Heart right ventricle (tissue), 16 donors: ENCODE data around the gene IL19. TPM values are rescaled to one million over a fixed set of nuclear protein-coding genes. Genes with fewer than 3 reads are reported as not detected.

Experiments used
- ATAC-seq, 8 donors: fragments of 200-7000 bp; cut with Tn5 transposase; one replicate each; pipeline ENCODE4 v1.9.1; 2020; ENCODE audit warnings: mild to moderate bottlenecking in 8 of 8, moderate library complexity in 8 of 8, moderate number of reproducible peaks in 1 of 8
- DNase-seq, 2 donors: peaks; one replicate each; pipeline ENCODE4 v3.0.0-alpha.2; 2020
- H3K27ac ChIP-seq, 10 donors: fragments of 200-600 bp; sonication (generic) in 2 of 10; one replicate each; pipeline versions ENCODE4 v1.5.0 to v1.8.0; 2020 to 2022; ENCODE audit warnings: mild to moderate bottlenecking in 3 of 10
- H3K27me3 ChIP-seq, 7 donors: fragments of 200-600 bp; one replicate each; pipeline ENCODE4 v1.8.0; 2021 to 2022; ENCODE audit warnings: mild to moderate bottlenecking in 2 of 7
- H3K36me3 ChIP-seq, 9 donors: fragments of 200-600 bp; sonication (generic) in 1 of 9; one replicate each; pipeline versions ENCODE4 v1.5.0 to v1.8.0; 2020 to 2022; ENCODE audit warnings: mild to moderate bottlenecking in 2 of 9
- H3K4me1 ChIP-seq, 9 donors: fragments of 200-600 bp; sonication (generic) in 1 of 9; one replicate each; pipeline versions ENCODE4 v1.5.0 to v1.8.0; 2020 to 2022; ENCODE audit warnings: mild to moderate bottlenecking in 4 of 9
- H3K4me3 ChIP-seq, 10 donors: fragments of 200-600 bp; sonication (generic) in 2 of 10; one replicate each; pipeline versions ENCODE4 v1.5.0 to v1.8.0; 2020 to 2022; ENCODE audit warnings: mild to moderate bottlenecking in 7 of 10, moderate library complexity in 2 of 10
- H3K9me3 ChIP-seq, 11 donors: fragments of 200-600 bp in 10 of 11; sonication (generic) in 2 of 11; one replicate each; pipeline versions ENCODE4 v1.5.0 to v1.8.0; 2013 to 2022; ENCODE audit warnings: mild to moderate bottlenecking in 2 of 11, control low read depth in 1 of 11, moderate library complexity in 1 of 11
- WGBS, 2 donors: extraction: QIAGEN DNeasy Blood & Tissue Kit; methylation state at CpG; one replicate each; pipeline ENCODE4 v1.1.7; 2013; ENCODE audit warnings: inconsistent platforms in 1 of 2; 5-methylcytosine and 5-hydroxymethylcytosine counted together
- intact Hi-C, 10 donors: fragments of 100-400 bp; cut with DNase I; formaldehyde crosslinking; loops; one replicate each; pipeline versions ENCODE4 v1.11.1 to v1.14.2; 2022
- polyA plus RNA-seq, 2 donors: library from polyadenylated mRNA; stranded (reverse); fragments of 200-250 nt; gene quantifications; one replicate each; pipeline ENCODE4 v1.2.3, GENCODE V29; 2013
- total RNA-seq, 10 donors: library from RNA; stranded (reverse); fragmentation: NEBNext Ultra II Directional in 3 of 10; extraction: Animal tissue kit (Norgen Biotek cat#: 25700) in 3 of 10; gene quantifications; one replicate each; pipeline versions ENCODE4 v1.2.1 to v1.2.4, GENCODE V29; 2021 to 2023
- TF ChIP-seq, protein P1 (sequence below), 9 donors: fragments of 200-600 bp; sonication (generic) in 2 of 9; IDR thresholded peaks; one replicate each; pipeline versions ENCODE4 v1.5.0 to v1.8.0; 2021 to 2022; ENCODE audit warnings: antibody characterized with exemption in 9 of 9, mild to moderate bottlenecking in 5 of 9, moderate library complexity in 1 of 9
- donor health status: Arrhythmogenic right ventricular cardiomyopathy.
- donor health status: ischemic (EF 13 %, LVEDD 7.1; RV severe dilation, severe dysfunction).
- donor health status: healthy with polysubstance abuse.
- donor health status: DM: no; HTN: yes; CAD: no.
- donor health status: DM: no; HTN: no; CAD: no.
- donor health status: ischemic (EF 25% LVEDD 6.9; RV normal size, moderate dysfunction).
- donor health status: ischemic (EF 25% LVEDD 5.7; RV mildly dilated, moderate dysfunction).
- donor health status: healthy.
- donor health status: DM: yes; HTN: yes; CAD: no.
- donor health status: Ischemic cardiomyopathy.
- donor health status: ischemic (EF 35%, LVEDD 5.7; RV mildly dilated, moderate dysfunction).
- donor health status: nonischemic (EF 11% LVEDD 7.7; RV severe dilation, severe dysfunction).
- donor health status: DM: yes; HTN: yes; CAD: no.
- donor health status: PGD.
- donor health status: ischemic (EF 29% LVEDD 5.4; RV normal size, mild dysfunction).
- donor health status: nonischemic (EF 23%, LVEDD 6.1; RV moderate dilation, normal function).

The IL19 gene
- total and polyA plus RNA-seq, 12 donors: not detected

DNA sequence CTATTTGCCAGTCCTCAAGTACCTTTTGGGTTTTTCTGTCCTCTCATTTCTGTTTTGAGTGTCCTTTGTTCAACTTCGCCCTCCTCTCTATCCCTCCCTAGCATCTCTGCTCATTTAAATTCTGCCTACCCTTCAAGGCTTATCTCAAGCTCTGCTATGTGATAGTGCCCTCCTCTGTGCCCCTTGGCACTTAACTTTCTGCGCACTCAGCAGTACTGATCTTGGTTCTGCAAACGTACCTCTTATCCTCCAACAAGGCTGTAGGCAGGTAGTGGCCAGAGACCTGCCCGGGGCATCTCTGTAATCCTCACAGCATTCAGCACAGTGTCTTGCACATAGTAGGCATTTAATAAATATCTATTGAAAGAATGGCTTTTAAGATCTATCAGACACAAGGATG lies 89.6 kb downstream of the IL19 start:
- H3K36me3 ChIP-seq: no peaks in the 10 kb centered on the region
- 90 to 91% methylated on average over 4 of the region's 4 CpGs for WGBS, 2 donors

GRCh38 chr1:206863266-206863665 lies 92.7 kb downstream of the IL19 start:
- DNase-seq (no peak), ATAC-seq (no peak)
- Histone ChIP-seq H3K9me3 (no peaks in the 10 kb centered on the region), H3K27ac (no peak overlapping the region), H3K4me1 (peaks cover 0 to 18% (median 0%) of the 10 kb centered on the region in 9 donors), H3K27me3 (peaks cover 0 to 24% (median 4%) of the 10 kb centered on the region in 7 donors), H3K4me3 (no peak overlapping the region), H3K36me3 (no peaks in the 10 kb centered on the region)
- intact Hi-C loops: loop anchor here in 1 of 10 donors (10.0 kb wide), 1 partner anchor 58 kb away; no protein-coding TSS in a partner anchor
- 72 to 85% methylated on average over 1 of the region's 1 CpG for WGBS, 2 donors
- TF ChIP-seq, protein P1, sequence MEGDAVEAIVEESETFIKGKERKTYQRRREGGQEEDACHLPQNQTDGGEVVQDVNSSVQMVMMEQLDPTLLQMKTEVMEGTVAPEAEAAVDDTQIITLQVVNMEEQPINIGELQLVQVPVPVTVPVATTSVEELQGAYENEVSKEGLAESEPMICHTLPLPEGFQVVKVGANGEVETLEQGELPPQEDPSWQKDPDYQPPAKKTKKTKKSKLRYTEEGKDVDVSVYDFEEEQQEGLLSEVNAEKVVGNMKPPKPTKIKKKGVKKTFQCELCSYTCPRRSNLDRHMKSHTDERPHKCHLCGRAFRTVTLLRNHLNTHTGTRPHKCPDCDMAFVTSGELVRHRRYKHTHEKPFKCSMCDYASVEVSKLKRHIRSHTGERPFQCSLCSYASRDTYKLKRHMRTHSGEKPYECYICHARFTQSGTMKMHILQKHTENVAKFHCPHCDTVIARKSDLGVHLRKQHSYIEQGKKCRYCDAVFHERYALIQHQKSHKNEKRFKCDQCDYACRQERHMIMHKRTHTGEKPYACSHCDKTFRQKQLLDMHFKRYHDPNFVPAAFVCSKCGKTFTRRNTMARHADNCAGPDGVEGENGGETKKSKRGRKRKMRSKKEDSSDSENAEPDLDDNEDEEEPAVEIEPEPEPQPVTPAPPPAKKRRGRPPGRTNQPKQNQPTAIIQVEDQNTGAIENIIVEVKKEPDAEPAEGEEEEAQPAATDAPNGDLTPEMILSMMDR (IDR thresholded peaks at IDR 0.05): no peak

More for the DNA sequence above, 89.6 kb downstream of the IL19 start:
- no peaks in the 10 kb centered on the region for H3K9me3 ChIP-seq
- peaks cover 0 to 16% (median 0%) of the 10 kb centered on the region in 9 donors for H3K4me1 ChIP-seq
- TF ChIP-seq, protein P1 (IDR thresholded peaks at IDR 0.05): no peak
- intact Hi-C loops: loop anchor here in 2 of 10 donors (2.0 to 10.0 kb wide), 2 partner anchors 53 to 55 kb away; no protein-coding TSS in a partner anchor
- no peak overlapping the region for H3K4me3 ChIP-seq
- no peak overlapping the region for H3K27ac ChIP-seq
- peaks cover 0 to 24% (median 4%) of the 10 kb centered on the region in 7 donors for H3K27me3 ChIP-seq
- ATAC-seq (no peak), DNase-seq (no peak)

DNA sequence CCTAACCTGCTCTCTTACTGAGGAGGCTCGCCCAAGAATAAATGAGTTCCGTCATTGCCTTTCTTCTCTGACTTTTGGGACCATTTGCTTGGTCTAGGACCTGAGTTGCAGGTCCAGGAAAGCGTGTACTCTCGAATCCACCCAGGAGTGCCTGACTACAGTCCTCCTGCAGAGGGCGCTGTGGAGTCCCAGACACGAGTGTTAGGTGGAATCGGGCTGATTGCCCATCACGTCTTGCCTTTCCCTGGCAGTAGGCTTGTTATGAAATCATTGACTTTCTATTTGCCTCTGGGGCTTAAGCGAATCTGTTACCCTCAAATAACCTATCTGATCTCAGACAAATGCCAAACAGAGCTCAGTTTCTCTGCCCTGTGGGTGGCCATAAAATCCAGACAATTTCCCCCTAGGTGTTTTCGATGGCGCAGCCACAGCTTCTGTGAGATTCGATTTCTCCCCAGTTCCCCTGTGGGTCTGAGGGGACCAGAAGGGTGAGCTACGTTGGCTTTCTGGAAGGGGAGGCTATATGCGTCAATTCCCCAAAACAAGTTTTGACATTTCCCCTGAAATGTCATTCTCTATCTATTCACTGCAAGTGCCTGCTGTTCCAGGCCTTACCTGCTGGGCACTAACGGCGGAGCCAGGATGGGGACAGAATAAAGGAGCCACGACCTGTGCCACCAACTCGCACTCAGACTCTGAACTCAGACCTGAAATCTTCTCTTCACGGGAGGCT lies 94.5 kb downstream of the IL19 start, which contains the start of gene IL20:
Gene IL20 (plus strand): TSS at position 685 of the 733 bp plus-strand sequence. CDS start 230 bp downstream, outside the sequence.
- H3K27me3 ChIP-seq: peaks cover 0 to 22% (median 1%) of the 10 kb centered on the region in 7 donors
- H3K36me3 ChIP-seq: no peaks in the 10 kb centered on the region
- H3K27ac ChIP-seq: no peak within 1 kb of the TSS
- ATAC-seq (peak; percentile 25 to 89 (median 76)), DNase-seq (peak; percentile 66)
- TF ChIP-seq, protein P1 (IDR thresholded peaks at IDR 0.05): peak; percentile 49 to 87 (median 70)
- H3K4me1 ChIP-seq: peaks cover 0 to 7% (median 0%) of the 10 kb centered on the region in 9 donors
- 53 to 54% methylated on average over 19 of the region's 19 CpGs for WGBS, 2 donors
- no peaks in the 10 kb centered on the region for H3K9me3 ChIP-seq
- no peak within 1 kb of the TSS for H3K4me3 ChIP-seq
- intact Hi-C loops: loop anchor here in 7 of 10 donors (1.0 to 10.0 kb wide), 4 partner anchors 46 to 60 kb away; no protein-coding TSS in a partner anchor

- Histone ChIP-seq H3K4me3 (no peak overlapping the region), H3K36me3 (no peaks in the 10 kb centered on the region), H3K27me3 (peaks cover 0 to 12% (median 0%) of the 10 kb centered on the region in 7 donors), H3K9me3 (no peaks in the 10 kb centered on the region), H3K4me1 (peaks cover 0 to 7% (median 0%) of the 10 kb centered on the region in 9 donors), H3K27ac (no peak overlapping the region)
- intact Hi-C loops: loop anchor here in 4 of 10 donors (2.0 to 10.0 kb wide), 3 partner anchors 45 to 61 kb away; no protein-coding TSS in a partner anchor
- ATAC-seq (no peak), DNase-seq (no peak)
- WGBS, 2 donors: 61 to 65% methylated on average over 2 of the region's 2 CpGs
- TF ChIP-seq, protein P1 (IDR thresholded peaks at IDR 0.05): no peak
Observed at GRCh38 chr1:206866062-206866461, 95.5 kb downstream of the IL19 start.
